Hepatocyte (in vitro differentiated cells): ENCODE measurements around the gene SORCS2.

ENCODE experiments used
- EZH2 ChIP-seq: fragments of 200-600 bp; sonication (generic); IDR thresholded peaks from 2 replicates; pipeline ENCODE4 v1.6.1; 2016; ENCODE audit warnings: antibody characterized with exemption, mild to moderate bottlenecking, borderline replicate concordance
- TF ChIP-seq, protein P1 (sequence below): fragments of 200-600 bp; sonication (generic); IDR thresholded peaks from 2 replicates; pipeline ENCODE4 v1.5.1; 2016; ENCODE audit warnings: antibody characterized with exemption, mild to moderate bottlenecking; ENCODE audit not compliant: poor library complexity

DNA sequence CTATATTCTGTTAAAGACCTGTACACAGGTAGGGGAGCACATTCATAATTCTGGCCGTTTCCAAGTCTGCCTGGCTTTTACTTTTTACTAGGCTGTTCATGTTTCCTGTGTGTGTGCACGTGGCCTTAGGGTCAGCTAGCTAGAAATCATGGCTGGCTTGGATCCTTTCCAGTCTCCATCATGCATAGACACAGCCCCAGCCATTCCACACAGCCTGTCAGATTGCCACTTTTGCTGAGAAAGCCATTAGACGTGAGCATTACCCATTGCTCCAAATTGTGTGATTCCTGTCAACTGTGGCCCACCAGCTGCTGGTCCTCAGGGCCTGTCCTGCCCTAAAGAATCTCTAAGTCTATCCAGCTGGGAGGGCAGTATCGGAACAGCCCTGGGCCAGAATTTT lies 11.4 kb upstream of the SORCS2 start:
- TF ChIP-seq, protein P1, sequence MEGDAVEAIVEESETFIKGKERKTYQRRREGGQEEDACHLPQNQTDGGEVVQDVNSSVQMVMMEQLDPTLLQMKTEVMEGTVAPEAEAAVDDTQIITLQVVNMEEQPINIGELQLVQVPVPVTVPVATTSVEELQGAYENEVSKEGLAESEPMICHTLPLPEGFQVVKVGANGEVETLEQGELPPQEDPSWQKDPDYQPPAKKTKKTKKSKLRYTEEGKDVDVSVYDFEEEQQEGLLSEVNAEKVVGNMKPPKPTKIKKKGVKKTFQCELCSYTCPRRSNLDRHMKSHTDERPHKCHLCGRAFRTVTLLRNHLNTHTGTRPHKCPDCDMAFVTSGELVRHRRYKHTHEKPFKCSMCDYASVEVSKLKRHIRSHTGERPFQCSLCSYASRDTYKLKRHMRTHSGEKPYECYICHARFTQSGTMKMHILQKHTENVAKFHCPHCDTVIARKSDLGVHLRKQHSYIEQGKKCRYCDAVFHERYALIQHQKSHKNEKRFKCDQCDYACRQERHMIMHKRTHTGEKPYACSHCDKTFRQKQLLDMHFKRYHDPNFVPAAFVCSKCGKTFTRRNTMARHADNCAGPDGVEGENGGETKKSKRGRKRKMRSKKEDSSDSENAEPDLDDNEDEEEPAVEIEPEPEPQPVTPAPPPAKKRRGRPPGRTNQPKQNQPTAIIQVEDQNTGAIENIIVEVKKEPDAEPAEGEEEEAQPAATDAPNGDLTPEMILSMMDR, result no peak
- no peak for TF ChIP-seq EZH2
